Astrocyte of the spinal cord (primary cell): ENCODE measurements around the gene SLC28A1.

Experiments
- DNase-seq: peaks from one replicate; pipeline ENCODE4 v3.0.0; 2011; ENCODE audit warnings: low read depth, low spot score
- H3K4me3 ChIP-seq: 2 replicates; pipeline ENCODE4 v1.5.1; 2011; ENCODE audit warnings: low read depth, mild to moderate bottlenecking, low read length, moderate library complexity
- CTCF ChIP-seq: IDR thresholded peaks from 2 replicates; pipeline ENCODE4 v1.5.1; 2012; ENCODE audit warnings: low read depth, mild to moderate bottlenecking, low read length, inconsistent platforms
- in situ Hi-C: cut with HindIII; loops from 2 replicates; pipeline ENCODE4 v1.10.0; 2017; ENCODE audit warnings: low sequenced_read_pairs

SLC28A1 gene

GRCh38 chr15:84880822-84881519 is 3.5 kb upstream of the SLC28A1 start:
- no peak for DNase-seq
- in situ Hi-C loops: no loop called here
- no peak for TF ChIP-seq CTCF
- H3K4me3 ChIP-seq: no peak overlapping the region

GRCh38 chr15:84881520-84881830 is 3.0 kb upstream of the SLC28A1 start:
- TF ChIP-seq CTCF: no peak
- DNase-seq: no peak
- no peak overlapping the region for H3K4me3 ChIP-seq
- in situ Hi-C loops: no loop called here

- in situ Hi-C loops: no loop called here
- DNase-seq: no peak
- no peak for TF ChIP-seq CTCF
- H3K4me3 ChIP-seq: no peak overlapping the region
Observed at GRCh38 chr15:84883466-84883865, 996 bp upstream of the SLC28A1 start.

- in situ Hi-C loops: no loop called here
- DNase-seq: no peak
- no peak overlapping the region for H3K4me3 ChIP-seq
- no peak for TF ChIP-seq CTCF
Observed at GRCh38 chr15:84885801-84886200, 1.3 kb downstream of the SLC28A1 start.

- no peak overlapping the region for H3K4me3 ChIP-seq
- in situ Hi-C loops: no loop called here
- TF ChIP-seq CTCF: no peak
- DNase-seq: no peak
Observed at GRCh38 chr15:84886211-84886983, 1.9 kb downstream of the SLC28A1 start.

- no peak for TF ChIP-seq CTCF
- in situ Hi-C loops: no loop called here
- H3K4me3 ChIP-seq: no peak overlapping the region
- DNase-seq: no peak
Observed at GRCh38 chr15:84886984-84887299, 2.5 kb downstream of the SLC28A1 start.
